GM13976 (cell line): ENCODE results near the gene OR13H1.

Source experiments
- DNase-seq: peaks from one replicate; pipeline ENCODE4 v3.0.0; 2012; ENCODE audit warnings: low spot score
- in situ Hi-C: fragments of 300-500 bp; cut with MboI; formaldehyde crosslinking; loops from one replicate; pipeline ENCODE4 v1.12.0; 2022; ENCODE audit warnings: low sequenced_read_pairs, mixed read lengths, inconsistent platforms; ENCODE audit not compliant: unreplicated experiment
- TF ChIP-seq, protein P1 (sequence below): IDR thresholded peaks from 2 replicates; pipeline ENCODE4 v1.5.1; 2012; ENCODE audit warnings: borderline replicate concordance, mild to moderate bottlenecking; ENCODE audit not compliant: insufficient read depth; ENCODE audit errors: extremely low read depth, missing control alignments, control extremely low read depth

Gene OR13H1

DNA sequence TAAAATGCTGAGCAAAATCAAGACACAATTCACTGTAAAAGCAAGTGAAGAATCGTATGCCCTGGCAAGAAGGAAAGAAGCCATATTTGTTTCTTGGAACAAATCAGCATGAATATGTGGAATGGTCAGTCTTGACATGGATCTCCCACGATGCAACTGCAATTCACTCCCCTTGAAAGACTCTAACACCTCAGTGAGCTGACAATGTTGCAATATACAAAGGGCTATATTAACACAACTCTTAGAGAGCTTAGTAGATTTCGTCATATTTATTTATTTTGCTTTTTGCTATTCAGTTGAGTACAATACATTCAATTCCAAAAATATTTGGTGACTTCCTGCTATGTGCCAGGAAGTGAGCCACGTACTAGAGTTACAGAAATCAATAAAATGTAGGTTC is 14.7 kb downstream of the OR13H1 start:
- DNase-seq: no peak
- in situ Hi-C loops: no loop called here

GRCh38 chrX:131564553-131565229 is 20.8 kb downstream of the OR13H1 start:
- DNase-seq: no peak
- in situ Hi-C loops: no loop called here
- TF ChIP-seq, protein P1, sequence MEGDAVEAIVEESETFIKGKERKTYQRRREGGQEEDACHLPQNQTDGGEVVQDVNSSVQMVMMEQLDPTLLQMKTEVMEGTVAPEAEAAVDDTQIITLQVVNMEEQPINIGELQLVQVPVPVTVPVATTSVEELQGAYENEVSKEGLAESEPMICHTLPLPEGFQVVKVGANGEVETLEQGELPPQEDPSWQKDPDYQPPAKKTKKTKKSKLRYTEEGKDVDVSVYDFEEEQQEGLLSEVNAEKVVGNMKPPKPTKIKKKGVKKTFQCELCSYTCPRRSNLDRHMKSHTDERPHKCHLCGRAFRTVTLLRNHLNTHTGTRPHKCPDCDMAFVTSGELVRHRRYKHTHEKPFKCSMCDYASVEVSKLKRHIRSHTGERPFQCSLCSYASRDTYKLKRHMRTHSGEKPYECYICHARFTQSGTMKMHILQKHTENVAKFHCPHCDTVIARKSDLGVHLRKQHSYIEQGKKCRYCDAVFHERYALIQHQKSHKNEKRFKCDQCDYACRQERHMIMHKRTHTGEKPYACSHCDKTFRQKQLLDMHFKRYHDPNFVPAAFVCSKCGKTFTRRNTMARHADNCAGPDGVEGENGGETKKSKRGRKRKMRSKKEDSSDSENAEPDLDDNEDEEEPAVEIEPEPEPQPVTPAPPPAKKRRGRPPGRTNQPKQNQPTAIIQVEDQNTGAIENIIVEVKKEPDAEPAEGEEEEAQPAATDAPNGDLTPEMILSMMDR: no peak

More for the DNA sequence above, 14.7 kb downstream of the OR13H1 start:
- TF ChIP-seq, protein P1: no peak

GRCh38 chrX:131565909-131566308 is 22.0 kb downstream of the OR13H1 start:
- DNase-seq: no peak
- in situ Hi-C loops: no loop called here
- TF ChIP-seq, protein P1: no peak

GRCh38 chrX:131571348-131571747 is 27.5 kb downstream of the OR13H1 start:
- in situ Hi-C loops: no loop called here
- TF ChIP-seq, protein P1: no peak
- DNase-seq: no peak

DNA sequence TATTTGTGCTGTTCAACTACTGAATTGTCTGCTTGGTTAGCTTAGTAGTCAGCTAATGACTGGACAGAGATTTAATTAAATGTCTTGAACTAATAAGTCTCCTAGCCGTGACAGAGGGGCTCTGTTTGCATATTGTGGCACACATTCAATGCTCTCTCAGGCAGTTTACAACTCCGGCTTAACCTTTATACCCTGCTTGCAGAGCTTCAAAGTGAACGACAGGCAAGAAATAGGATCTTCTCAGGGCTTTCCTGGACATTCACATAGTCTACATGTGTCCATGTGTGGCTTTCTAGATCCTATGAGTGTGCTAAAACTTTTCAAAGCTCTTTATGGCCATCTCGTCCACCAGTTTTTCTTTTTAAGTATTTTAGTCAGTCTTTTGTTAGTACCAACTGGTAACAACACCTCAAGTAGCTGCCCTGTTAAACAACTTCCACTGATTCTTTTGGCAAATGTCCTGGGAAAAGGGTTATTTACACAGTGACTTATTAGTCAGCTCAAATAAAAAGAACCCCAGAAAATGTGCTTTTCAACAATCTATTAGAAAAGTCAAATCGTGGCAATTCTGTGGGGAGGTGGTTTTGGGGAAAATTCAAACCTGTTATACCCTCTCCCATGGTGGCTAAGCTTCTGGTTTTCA is 28.6 kb downstream of the OR13H1 start:
- TF ChIP-seq, protein P1: no peak
- no peak for DNase-seq
- in situ Hi-C loops: no loop called here

DNA sequence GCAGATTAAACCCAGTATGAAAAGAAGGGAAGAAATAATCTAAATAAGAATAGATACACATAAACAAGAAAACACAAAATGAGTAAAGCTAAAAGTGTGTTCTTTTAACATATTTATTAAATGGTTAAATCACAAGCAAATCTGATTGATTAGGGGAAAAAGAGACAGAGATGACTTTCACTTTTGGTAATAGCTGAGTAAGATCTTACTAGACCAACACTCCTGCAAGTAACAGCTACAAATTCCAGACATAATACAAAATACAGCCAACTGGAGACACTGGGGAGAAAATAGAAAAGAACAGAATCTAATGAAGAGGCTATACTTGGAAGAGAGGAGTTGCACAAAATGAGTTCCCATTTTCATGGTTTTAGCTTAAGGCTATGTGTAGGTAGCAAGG is 33.5 kb downstream of the OR13H1 start:
- no peak for DNase-seq
- in situ Hi-C loops: no loop called here
- TF ChIP-seq, protein P1: no peak
